Mammary epithelial cell (primary cell): ENCODE results near the gene SPG11.
"Not testable (repeated sequence)": the region's sequence is repeated elsewhere in the genome, so short reads cannot be mapped to it uniquely, and the experiment has no call there.

ENCODE experiments used
- CTCF ChIP-seq, 2 donors: IDR thresholded peaks in 1 of 2; conservative IDR thresholded peaks in 1 of 2; 2 replicates each; pipeline ENCODE4 v1.5.1; 2011 to 2012; ENCODE audit warnings: inconsistent platforms in 2 of 2, low read length in 2 of 2, mild to moderate bottlenecking in 2 of 2, control low read depth in 1 of 2, low read depth in 1 of 2; ENCODE audit not compliant: insufficient read depth in 1 of 2; ENCODE audit errors: extremely low read depth in 1 of 2
- EZH2 ChIP-seq: IDR thresholded peaks from 2 replicates; pipeline ENCODE4 v1.6.1; 2012; ENCODE audit warnings: low read length, inconsistent platforms, borderline replicate concordance

- TF ChIP-seq CTCF (conservative IDR thresholded peaks at IDR 0.05 in 1 of 2, IDR thresholded peaks at IDR 0.05 in 1 of 2; ENCODE audit: extremely low read depth in 1 of 2, insufficient read depth in 1 of 2, low read depth in 1 of 2, low read length in 2 of 2); EZH2: not testable (repeated sequence)
Measured at GRCh38 chr15:44532275-44532674, 131.2 kb downstream of the SPG11 start.
